Measurements from ENCODE around the gene PBXIP1.

- TF ChIP-seq CTCF (IDR thresholded peaks at IDR 0.05; ENCODE audit: borderline replicate concordance, extremely low read depth, low read length, poor library complexity, severe bottlenecking) (no peak), EZH2 (IDR thresholded peaks at IDR 0.05; ENCODE audit: borderline replicate concordance, low read depth, low read length, severe bottlenecking) (no peak)
Measured at GRCh38 chr1:154902938-154903566, 52.8 kb downstream of the PBXIP1 start.

Data from DND-41 (cell line).